ENCODE measurements around the gene TOB1.

The TOB1 gene

DNA sequence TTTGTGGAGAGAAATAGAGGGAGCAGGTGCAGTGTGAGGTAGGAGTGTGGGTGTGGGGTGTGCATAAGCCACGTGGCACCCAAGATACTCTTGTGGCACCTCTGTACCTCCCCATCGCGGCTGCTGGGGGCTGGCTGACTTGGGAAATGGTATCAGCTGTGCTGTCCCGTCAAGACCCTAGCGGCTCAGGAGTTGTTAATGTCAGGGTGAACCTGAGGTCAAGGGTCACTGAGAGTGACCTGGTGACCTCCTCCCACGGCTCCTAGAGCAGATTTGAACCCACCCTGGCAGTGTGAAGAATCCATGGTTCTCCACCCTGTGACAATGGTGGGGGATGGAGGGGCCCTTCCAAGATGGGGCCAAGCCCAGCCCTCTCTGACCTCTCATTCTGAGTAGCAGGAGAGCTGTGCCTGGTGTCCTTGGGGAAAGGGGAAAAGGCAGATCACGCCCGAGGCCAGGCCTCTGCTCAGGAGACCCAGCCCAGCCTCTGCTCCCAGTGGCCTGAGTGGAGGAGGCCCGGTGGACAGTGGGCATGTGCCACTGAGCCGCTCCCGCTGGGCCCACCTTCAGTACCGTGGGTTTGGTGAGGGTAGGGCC lies 33.8 kb downstream of the TOB1 start:
- FAIRE-seq (no peak), DNase-seq (ENCODE audit: insufficient read length) (no peak)
- no peak for TF ChIP-seq POLR2A (IDR thresholded peaks at IDR 0.05; ENCODE audit: low read depth, low read length)
- no peak for TF ChIP-seq TAF1 (IDR thresholded peaks at IDR 0.05; ENCODE audit: borderline replicate concordance, low read depth, low read length)
- TF ChIP-seq POLR2AphosphoS5 (IDR thresholded peaks at IDR 0.05; ENCODE audit: low read depth, low read length): no peak

DNA sequence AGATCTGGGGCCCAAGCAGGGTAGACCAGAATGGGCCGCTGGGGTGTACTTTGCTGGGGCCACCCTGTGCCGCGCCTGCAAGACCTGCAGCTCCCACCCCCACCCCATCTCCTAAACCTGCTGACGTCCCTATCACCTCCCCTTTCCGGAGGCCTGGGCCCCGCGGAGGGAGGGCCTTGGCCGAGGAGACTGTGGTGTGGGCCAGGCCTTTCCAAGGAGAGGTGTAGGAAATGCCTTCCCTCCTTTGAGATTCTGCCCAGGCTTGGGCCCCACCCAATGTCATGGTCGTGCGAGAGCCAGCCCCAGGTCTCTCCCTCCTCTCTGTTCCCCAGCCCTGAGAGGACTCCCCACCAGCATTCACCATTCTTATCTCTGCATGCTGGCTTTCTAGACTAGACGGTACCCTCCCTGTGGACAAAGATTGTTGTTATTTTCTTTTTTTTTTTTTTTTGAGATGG lies 34.7 kb downstream of the TOB1 start:
- no peak for TF ChIP-seq TAF1 (IDR thresholded peaks at IDR 0.05; ENCODE audit: borderline replicate concordance, low read depth, low read length)
- no peak for TF ChIP-seq POLR2AphosphoS5 (IDR thresholded peaks at IDR 0.05; ENCODE audit: low read depth, low read length)
- TF ChIP-seq POLR2A (IDR thresholded peaks at IDR 0.05; ENCODE audit: low read depth, low read length): no peak
- DNase-seq (ENCODE audit: insufficient read length) (no peak), FAIRE-seq (no peak)

DNA sequence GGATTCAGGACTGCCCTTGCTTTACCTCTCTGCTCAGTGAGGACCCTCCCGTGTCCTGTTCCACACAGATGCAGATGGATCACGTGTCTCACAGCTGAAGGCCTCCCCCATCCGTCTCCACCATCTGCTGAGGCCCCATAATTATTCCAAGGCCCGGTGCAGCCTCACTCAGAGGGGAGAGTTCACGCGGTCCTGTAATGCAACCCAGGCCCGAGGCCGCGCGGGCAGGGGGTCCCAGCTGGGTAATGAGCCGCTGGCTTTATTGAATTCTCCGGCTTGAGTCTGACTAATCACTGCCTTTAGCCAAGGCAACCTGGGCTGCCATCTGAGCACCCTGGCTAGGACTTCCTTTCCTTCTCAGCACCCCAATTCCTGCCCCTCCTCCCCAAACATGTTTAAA lies 35.2 kb downstream of the TOB1 start:
- DNase-seq (ENCODE audit: insufficient read length) (no peak), FAIRE-seq (no peak)
- TF ChIP-seq POLR2AphosphoS5 (IDR thresholded peaks at IDR 0.05; ENCODE audit: low read depth, low read length) (no peak), TAF1 (IDR thresholded peaks at IDR 0.05; ENCODE audit: borderline replicate concordance, low read depth, low read length) (no peak), POLR2A (IDR thresholded peaks at IDR 0.05; ENCODE audit: low read depth, low read length) (no peak)

DNA sequence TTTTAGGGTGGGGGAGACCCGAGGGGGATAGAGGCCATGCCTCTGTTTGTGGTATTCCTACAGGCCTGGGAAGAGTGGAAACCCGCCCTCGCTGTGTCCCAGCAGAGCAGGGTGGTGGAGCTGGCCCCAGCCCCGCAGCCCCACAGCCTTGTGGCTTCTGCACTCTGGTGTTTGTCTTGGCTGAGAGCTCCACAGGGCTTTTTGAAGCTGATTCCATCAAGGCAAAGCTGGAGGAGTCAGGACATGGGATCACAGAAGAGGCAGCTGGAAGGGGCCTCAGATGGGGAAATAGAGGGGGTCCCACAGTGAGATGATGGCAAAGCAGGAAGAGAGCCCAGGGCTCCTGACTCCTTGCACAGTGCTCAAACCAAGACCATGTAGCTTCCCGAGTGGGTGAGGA lies 35.8 kb downstream of the TOB1 start:
- FAIRE-seq (no peak), DNase-seq (ENCODE audit: insufficient read length) (no peak)
- no peak for TF ChIP-seq POLR2AphosphoS5 (IDR thresholded peaks at IDR 0.05; ENCODE audit: low read depth, low read length)
- TF ChIP-seq POLR2A (IDR thresholded peaks at IDR 0.05; ENCODE audit: low read depth, low read length): no peak

DNA sequence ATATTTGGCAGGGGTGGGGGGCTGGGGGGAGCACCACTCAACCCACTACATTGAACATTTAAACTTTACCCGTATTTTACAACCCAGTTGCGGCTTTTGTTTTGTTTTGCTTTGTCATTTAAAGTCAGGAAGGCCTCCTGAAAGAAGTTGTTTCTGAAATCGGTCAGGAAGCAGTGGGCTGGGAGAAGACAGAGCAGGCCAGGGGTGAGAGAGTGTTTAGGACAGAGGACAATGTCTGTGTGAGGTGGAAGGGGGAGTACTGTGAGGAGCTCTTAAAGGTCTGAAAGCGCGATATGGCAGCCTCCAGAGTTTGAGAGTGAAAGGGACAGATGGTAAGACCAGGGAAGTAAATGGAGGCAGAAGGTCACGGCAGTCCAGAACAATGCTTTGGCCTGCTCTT lies 36.8 kb downstream of the TOB1 start:
- no peak for FAIRE-seq
- DNase-seq (ENCODE audit: insufficient read length): no peak
- no peak for TF ChIP-seq POLR2A (IDR thresholded peaks at IDR 0.05; ENCODE audit: low read depth, low read length)
- no peak for TF ChIP-seq POLR2AphosphoS5 (IDR thresholded peaks at IDR 0.05; ENCODE audit: low read depth, low read length)
- TF ChIP-seq TAF1 (IDR thresholded peaks at IDR 0.05; ENCODE audit: borderline replicate concordance, low read depth, low read length): no peak

DNA sequence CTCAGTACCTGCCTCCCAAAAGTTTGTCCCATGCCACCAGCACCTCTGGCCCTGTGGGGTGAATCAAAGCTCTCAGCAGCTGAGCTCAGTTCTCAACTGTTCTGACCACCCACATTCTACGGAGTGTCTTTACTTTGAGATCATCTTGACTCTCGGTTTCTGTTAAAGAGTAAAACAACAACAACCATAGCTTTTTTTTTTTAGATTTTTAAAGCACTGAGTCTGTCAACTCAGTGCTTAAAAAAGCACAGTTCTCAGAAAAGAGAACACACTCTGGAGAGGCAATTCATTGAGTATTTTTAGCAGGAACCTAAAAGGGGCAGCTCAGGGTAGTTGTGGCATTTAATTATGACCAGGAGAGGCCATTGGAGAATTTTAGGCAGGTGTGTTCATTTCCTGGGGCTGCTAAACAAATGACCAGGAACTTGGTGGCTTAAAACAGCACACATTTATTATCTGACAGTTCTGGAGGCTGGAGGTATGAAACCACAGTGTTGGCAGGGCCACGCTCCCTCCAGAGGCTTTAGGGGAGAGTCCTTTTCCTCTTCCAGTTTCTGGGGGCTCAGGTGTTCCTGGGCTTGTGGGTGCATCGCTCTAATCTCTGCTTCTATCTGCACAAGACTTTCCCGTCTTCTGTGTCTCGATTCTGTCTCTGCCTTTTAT lies 37.5 kb downstream of the TOB1 start:
- DNase-seq (ENCODE audit: insufficient read length) (no peak), FAIRE-seq (peak; percentile 67)
- TF ChIP-seq TAF1 (IDR thresholded peaks at IDR 0.05; ENCODE audit: borderline replicate concordance, low read depth, low read length): no peak
- TF ChIP-seq POLR2A (IDR thresholded peaks at IDR 0.05; ENCODE audit: low read depth, low read length): no peak
- no peak for TF ChIP-seq POLR2AphosphoS5 (IDR thresholded peaks at IDR 0.05; ENCODE audit: low read depth, low read length)

DNA sequence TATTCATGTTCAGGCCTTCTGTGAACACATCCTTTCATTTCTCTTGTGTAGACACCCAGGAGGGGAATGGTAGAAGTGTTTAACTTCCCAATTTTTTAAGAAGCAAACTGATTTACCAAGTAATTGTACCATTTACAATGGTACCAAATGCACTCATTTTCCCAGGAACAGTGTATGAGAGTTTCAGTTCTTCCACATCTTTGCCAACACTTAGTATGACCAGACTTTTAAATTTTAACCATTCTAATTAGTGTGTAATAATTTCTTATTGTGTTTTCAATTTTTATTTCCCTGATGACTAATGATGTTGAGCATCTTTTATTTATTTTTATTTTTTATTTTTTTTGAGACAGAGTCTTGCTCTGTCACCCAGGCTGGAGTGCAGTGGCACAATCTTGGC lies 41.0 kb downstream of the TOB1 start:
- DNase-seq (ENCODE audit: insufficient read length): no peak
- TF ChIP-seq POLR2AphosphoS5 (IDR thresholded peaks at IDR 0.05; ENCODE audit: low read depth, low read length): no peak
- TF ChIP-seq TAF1 (IDR thresholded peaks at IDR 0.05; ENCODE audit: borderline replicate concordance, low read depth, low read length): no peak
- TF ChIP-seq POLR2A (IDR thresholded peaks at IDR 0.05; ENCODE audit: low read depth, low read length): no peak
- FAIRE-seq: no peak

DNA sequence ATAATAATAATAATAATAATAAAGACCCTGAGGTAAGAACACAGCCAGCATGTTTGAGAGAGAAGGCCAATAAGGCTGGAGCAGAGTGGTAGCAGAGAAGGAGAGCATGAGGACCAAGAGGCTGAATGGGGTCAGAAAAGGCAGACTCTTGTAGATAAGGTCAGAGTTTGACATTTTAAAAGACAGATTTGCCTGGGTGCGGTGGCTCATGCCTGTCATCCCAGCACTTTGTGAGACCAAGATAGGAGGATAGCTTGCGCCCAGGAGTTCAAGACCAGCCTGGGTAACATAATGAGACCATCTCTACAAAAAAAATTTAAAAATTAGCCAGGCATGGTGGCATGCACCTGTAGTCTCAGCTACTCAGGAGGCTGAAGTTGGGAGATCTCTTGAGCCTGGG lies 41.7 kb downstream of the TOB1 start:
- DNase-seq (ENCODE audit: insufficient read length) (no peak), FAIRE-seq (no peak)
- TF ChIP-seq TAF1 (IDR thresholded peaks at IDR 0.05; ENCODE audit: borderline replicate concordance, low read depth, low read length) (no peak), POLR2A (IDR thresholded peaks at IDR 0.05; ENCODE audit: low read depth, low read length) (no peak), POLR2AphosphoS5 (IDR thresholded peaks at IDR 0.05; ENCODE audit: low read depth, low read length) (no peak)

DNA sequence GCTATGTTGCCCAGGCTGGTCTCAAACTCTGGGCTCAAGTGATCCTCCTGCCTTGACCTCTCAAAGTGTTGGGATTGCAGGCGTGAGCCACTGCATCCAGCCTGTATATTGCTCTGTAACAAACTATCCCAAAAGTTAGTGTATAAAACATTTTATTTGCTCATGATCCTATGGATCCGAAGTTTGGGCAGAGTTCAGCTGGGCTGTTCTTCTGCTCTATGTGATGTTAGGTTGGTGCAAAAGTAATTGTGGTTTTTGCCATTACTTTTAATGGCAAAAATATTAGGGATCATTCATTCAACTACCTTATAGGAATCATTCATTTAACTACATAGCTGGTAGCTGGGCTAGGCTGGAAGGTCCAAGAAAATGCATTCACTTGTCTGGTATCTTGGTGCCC lies 43.6 kb downstream of the TOB1 start:
- no peak for DNase-seq (ENCODE audit: insufficient read length)
- no peak for TF ChIP-seq POLR2AphosphoS5 (IDR thresholded peaks at IDR 0.05; ENCODE audit: low read depth, low read length)
- no peak for TF ChIP-seq TAF1 (IDR thresholded peaks at IDR 0.05; ENCODE audit: borderline replicate concordance, low read depth, low read length)
- no peak for TF ChIP-seq POLR2A (IDR thresholded peaks at IDR 0.05; ENCODE audit: low read depth, low read length)
- no peak for FAIRE-seq

DNA sequence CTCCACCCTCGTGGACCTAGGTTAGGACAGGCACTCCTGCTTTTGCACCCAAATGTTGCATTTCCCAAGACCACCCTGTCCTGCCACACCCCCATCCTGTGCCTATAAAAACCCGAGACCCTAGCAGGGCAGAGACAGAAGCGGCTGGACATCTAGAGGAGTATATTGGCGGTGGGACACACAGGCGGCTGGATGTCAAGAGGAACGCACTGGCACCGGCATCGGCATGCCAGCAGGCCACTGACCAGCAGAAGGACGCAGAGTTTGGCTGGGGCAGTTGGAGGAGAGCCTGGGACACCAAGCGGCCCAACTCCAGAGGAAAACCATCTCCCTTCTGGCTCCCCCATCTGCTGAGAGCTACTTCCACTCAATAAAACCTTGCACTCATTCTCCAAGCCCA lies 45.5 kb downstream of the TOB1 start:
- TF ChIP-seq TAF1 (IDR thresholded peaks at IDR 0.05; ENCODE audit: borderline replicate concordance, low read depth, low read length) (no peak), POLR2A (IDR thresholded peaks at IDR 0.05; ENCODE audit: low read depth, low read length) (no peak), POLR2AphosphoS5 (IDR thresholded peaks at IDR 0.05; ENCODE audit: low read depth, low read length) (no peak)
- FAIRE-seq (no peak), DNase-seq (ENCODE audit: insufficient read length) (no peak)

DNA sequence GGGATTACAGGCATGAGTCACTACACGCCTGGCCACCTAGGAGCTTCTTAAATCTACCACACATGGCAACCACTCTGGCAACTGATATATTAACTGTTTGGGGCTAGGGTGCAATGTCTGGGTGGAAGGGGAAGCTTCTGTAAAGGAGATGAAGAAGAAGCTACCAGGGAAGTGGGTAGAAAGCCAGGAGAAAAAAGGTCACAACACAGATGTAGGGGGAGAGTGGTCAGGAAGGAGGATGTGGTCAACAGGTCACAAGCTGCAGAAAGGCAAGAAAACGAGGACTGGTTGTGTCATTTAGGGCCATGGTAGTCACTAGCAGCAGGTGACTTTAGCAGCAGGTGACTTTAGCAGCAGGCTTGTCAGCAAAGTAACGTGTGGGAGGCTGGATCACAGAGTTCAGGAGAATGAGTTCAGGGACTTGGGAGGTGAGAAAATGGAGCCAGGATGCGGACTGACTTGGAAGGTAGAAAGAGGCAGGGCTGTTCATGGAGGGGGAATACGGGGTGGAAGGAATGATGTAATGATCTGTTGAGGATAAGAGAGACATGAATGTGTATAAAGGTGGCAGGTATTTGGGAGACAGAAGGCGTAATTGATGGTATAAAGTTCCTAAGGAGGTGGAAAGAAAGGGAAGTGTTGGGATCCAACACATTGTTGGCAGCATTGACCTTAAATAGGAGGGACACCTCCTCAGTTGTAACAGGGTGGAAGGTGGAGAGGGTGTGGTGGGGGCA lies 47.1 kb downstream of the TOB1 start:
- TF ChIP-seq POLR2AphosphoS5 (IDR thresholded peaks at IDR 0.05; ENCODE audit: low read depth, low read length): no peak
- no peak for TF ChIP-seq TAF1 (IDR thresholded peaks at IDR 0.05; ENCODE audit: borderline replicate concordance, low read depth, low read length)
- TF ChIP-seq POLR2A (IDR thresholded peaks at IDR 0.05; ENCODE audit: low read depth, low read length): no peak
- no peak for DNase-seq (ENCODE audit: insufficient read length)
- peak; percentile 79 for FAIRE-seq

DNA sequence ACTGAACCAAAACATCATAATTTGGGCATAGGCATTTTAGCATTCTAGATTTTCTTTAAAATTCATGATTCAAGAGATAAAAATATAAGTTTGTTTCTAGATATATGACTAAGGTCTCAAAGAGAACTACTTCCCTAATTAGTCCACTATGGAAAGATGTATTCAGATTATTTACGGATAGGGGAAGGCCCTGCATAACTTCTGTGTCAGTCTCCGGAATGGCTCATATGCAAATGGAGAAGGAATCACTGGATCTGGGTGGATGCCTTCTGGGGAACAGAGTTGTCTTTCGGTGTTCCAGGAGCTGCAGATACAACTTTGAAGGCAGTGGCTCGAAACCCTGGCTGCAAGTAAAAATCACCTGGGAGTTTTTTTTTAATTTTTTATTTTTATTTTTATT lies 47.9 kb downstream of the TOB1 start:
- TF ChIP-seq POLR2A (IDR thresholded peaks at IDR 0.05; ENCODE audit: low read depth, low read length) (no peak), TAF1 (IDR thresholded peaks at IDR 0.05; ENCODE audit: borderline replicate concordance, low read depth, low read length) (no peak), POLR2AphosphoS5 (IDR thresholded peaks at IDR 0.05; ENCODE audit: low read depth, low read length) (no peak)
- FAIRE-seq: no peak
- DNase-seq (ENCODE audit: insufficient read length): no peak

Data from GM12892 (cell line).